Measurements from ENCODE around the gene THYN1. TPM values are rescaled to one million over a fixed set of nuclear protein-coding genes. Genes with fewer than 3 reads are reported as not detected.

THYN1 gene
- total RNA-seq, 1 experiment from 2014 or later = 56.6 TPM

- H3F3A ChIP-seq (ENCODE audit: low read length, unreplicated experiment) = no peaks in the 10 kb centered on the region
- intact Hi-C loops (cut with micrococcal nuclease) = no loop called here
- POLR2A ChIA-PET (ENCODE audit: unreplicated experiment) = interaction anchor here (0.6 kb wide), 1 partner anchor 36 kb away, joined by 3 read pairs; no protein-coding TSS in a partner anchor
- peak overlapping the region; percentile 92 for H3K4me3 ChIP-seq (ENCODE audit: low read length)
- peaks cover 30% of the 10 kb centered on the region for H3K4me1 ChIP-seq (ENCODE audit: insufficient read depth, low read length)
- BruUV-seq (replicated peaks) = TSS peak; percentile 35
- H2AFZ ChIP-seq (ENCODE audit: low read length) = peak overlapping the region; percentile 99
- DNase-seq (peak; percentile 15), ATAC-seq (no peak)
- peaks cover 85% of the 10 kb centered on the region for H3K79me2 ChIP-seq (ENCODE audit: low read length)
- CTCF ChIA-PET = no interaction called here
- H3K4me2 ChIP-seq (ENCODE audit: low read length) = peak overlapping the region; percentile 97
- no peaks in the 10 kb centered on the region for H3K9me3 ChIP-seq (ENCODE audit: low read length)
- H3K9me2 ChIP-seq (replicated peaks; ENCODE audit: low read length) = no peaks in the 10 kb centered on the region
- H3K9ac ChIP-seq (ENCODE audit: low read length) = peak overlapping the region; percentile 90
- TF ChIP-seq, protein P1, sequence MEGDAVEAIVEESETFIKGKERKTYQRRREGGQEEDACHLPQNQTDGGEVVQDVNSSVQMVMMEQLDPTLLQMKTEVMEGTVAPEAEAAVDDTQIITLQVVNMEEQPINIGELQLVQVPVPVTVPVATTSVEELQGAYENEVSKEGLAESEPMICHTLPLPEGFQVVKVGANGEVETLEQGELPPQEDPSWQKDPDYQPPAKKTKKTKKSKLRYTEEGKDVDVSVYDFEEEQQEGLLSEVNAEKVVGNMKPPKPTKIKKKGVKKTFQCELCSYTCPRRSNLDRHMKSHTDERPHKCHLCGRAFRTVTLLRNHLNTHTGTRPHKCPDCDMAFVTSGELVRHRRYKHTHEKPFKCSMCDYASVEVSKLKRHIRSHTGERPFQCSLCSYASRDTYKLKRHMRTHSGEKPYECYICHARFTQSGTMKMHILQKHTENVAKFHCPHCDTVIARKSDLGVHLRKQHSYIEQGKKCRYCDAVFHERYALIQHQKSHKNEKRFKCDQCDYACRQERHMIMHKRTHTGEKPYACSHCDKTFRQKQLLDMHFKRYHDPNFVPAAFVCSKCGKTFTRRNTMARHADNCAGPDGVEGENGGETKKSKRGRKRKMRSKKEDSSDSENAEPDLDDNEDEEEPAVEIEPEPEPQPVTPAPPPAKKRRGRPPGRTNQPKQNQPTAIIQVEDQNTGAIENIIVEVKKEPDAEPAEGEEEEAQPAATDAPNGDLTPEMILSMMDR (conservative IDR thresholded peaks at IDR 0.05; ENCODE audit: low read depth, low read length) = no peak
- TF ChIP-seq EZH2phosphoT487 (IDR thresholded peaks at IDR 0.05; ENCODE audit: borderline replicate concordance, low read length) (no peak), EZH2 (IDR thresholded peaks at IDR 0.05; ENCODE audit: low read length, unreplicated experiment) (no peak)
- H3K36me3 ChIP-seq (ENCODE audit: low read depth, low read length) = peaks cover 17% of the 10 kb centered on the region
- H4K20me1 ChIP-seq (ENCODE audit: low read length) = peaks cover 16% of the 10 kb centered on the region
- H3K27me3 ChIP-seq (ENCODE audit: low read length) = no peaks in the 10 kb centered on the region
- H3K27ac ChIP-seq (ENCODE audit: low read length) = no peak overlapping the region
Observed at GRCh38 chr11:134223121-134223520, 30.0 kb downstream of the THYN1 start.

GRCh38 chr11:134216816-134217215 lies 36.3 kb downstream of the THYN1 start:
- no peak overlapping the region for H3K27ac ChIP-seq (ENCODE audit: low read length)
- no peaks in the 10 kb centered on the region for H3F3A ChIP-seq (ENCODE audit: low read length, unreplicated experiment)
- CTCF ChIA-PET = no interaction called here
- no peak for DNase-seq
- no peak for ATAC-seq
- no peaks in the 10 kb centered on the region for H3K9me3 ChIP-seq (ENCODE audit: low read length)
- no peaks in the 10 kb centered on the region for H3K9me2 ChIP-seq (replicated peaks; ENCODE audit: low read length)
- TF ChIP-seq EZH2 (IDR thresholded peaks at IDR 0.05; ENCODE audit: low read length, unreplicated experiment) (no peak), EZH2phosphoT487 (IDR thresholded peaks at IDR 0.05; ENCODE audit: borderline replicate concordance, low read length) (no peak)
- TF ChIP-seq, protein P1 (conservative IDR thresholded peaks at IDR 0.05; ENCODE audit: low read depth, low read length) = no peak
- H4K20me1 ChIP-seq (ENCODE audit: low read length) = peaks cover 25% of the 10 kb centered on the region
- POLR2A ChIA-PET (ENCODE audit: unreplicated experiment) = no interaction called here
- H3K79me2 ChIP-seq (ENCODE audit: low read length) = peaks cover 85% of the 10 kb centered on the region
- BruUV-seq (replicated peaks) = no TSS peak
- H3K4me2 ChIP-seq (ENCODE audit: low read length) = no peak overlapping the region
- intact Hi-C loops (cut with micrococcal nuclease) = no loop called here
- no peak overlapping the region for H2AFZ ChIP-seq (ENCODE audit: low read length)
- peaks cover 42% of the 10 kb centered on the region for H3K36me3 ChIP-seq (ENCODE audit: low read depth, low read length)
- no peak overlapping the region for H3K9ac ChIP-seq (ENCODE audit: low read length)
- H3K4me1 ChIP-seq (ENCODE audit: insufficient read depth, low read length) = no peaks in the 10 kb centered on the region
- H3K4me3 ChIP-seq (ENCODE audit: low read length) = no peak overlapping the region
- H3K27me3 ChIP-seq (ENCODE audit: low read length) = no peaks in the 10 kb centered on the region

DNA sequence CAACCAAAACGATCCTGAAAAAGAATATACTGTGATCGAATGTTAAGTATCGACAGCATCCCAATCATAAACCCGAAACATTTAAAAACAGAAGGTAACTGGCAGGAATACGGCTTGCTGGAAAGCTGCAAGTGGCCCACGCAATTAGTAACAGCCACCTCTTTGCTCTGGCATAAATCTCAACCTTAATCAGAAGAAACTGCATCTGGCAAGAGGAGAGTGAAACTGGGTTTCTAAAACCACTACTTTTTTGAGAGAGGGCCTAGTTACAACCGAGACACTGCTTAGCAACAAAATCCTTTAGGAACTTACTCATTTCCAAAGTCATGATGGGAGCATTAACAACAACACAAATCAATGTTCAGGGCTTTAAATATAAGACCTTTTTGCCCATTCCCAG lies 37.3 kb downstream of the THYN1 start:
- POLR2A ChIA-PET (ENCODE audit: unreplicated experiment) = no interaction called here
- TF ChIP-seq, protein P1 (conservative IDR thresholded peaks at IDR 0.05; ENCODE audit: low read depth, low read length) = no peak
- TF ChIP-seq EZH2phosphoT487 (IDR thresholded peaks at IDR 0.05; ENCODE audit: borderline replicate concordance, low read length) = no peak
- no peak for TF ChIP-seq EZH2 (IDR thresholded peaks at IDR 0.05; ENCODE audit: low read length, unreplicated experiment)
- H3K27me3 ChIP-seq (ENCODE audit: low read length) = no peaks in the 10 kb centered on the region

More for the DNA sequence above, 37.3 kb downstream of the THYN1 start:
- no peaks in the 10 kb centered on the region for H3K9me2 ChIP-seq (replicated peaks; ENCODE audit: low read length)
- H3K4me2 ChIP-seq (ENCODE audit: low read length) = no peak overlapping the region
- H3K9me3 ChIP-seq (ENCODE audit: low read length) = no peaks in the 10 kb centered on the region
- no peak overlapping the region for H2AFZ ChIP-seq (ENCODE audit: low read length)
- no peak overlapping the region for H3K4me3 ChIP-seq (ENCODE audit: low read length)
- ATAC-seq = no peak
- no peak for DNase-seq
- H3K79me2 ChIP-seq (ENCODE audit: low read length) = peaks cover 85% of the 10 kb centered on the region
- no peak overlapping the region for H3K9ac ChIP-seq (ENCODE audit: low read length)
- H3K4me1 ChIP-seq (ENCODE audit: insufficient read depth, low read length) = no peaks in the 10 kb centered on the region
- H3K36me3 ChIP-seq (ENCODE audit: low read depth, low read length) = peaks cover 44% of the 10 kb centered on the region
- H4K20me1 ChIP-seq (ENCODE audit: low read length) = peaks cover 20% of the 10 kb centered on the region
- no peaks in the 10 kb centered on the region for H3F3A ChIP-seq (ENCODE audit: low read length, unreplicated experiment)
- no peak overlapping the region for H3K27ac ChIP-seq (ENCODE audit: low read length)
- CTCF ChIA-PET = no interaction called here
- intact Hi-C loops (cut with micrococcal nuclease) = no loop called here
- BruUV-seq (replicated peaks) = no TSS peak

All from PC-3 (cell line).